CD4-positive, alpha-beta memory T cell (primary cell): ENCODE measurements around the gene MRPL58. TPM values are rescaled to one million over a fixed set of nuclear protein-coding genes. Genes with fewer than 3 reads are reported as not detected.
"Not testable (repeated sequence)": the region's sequence is repeated elsewhere in the genome, so short reads cannot be mapped to it uniquely, and the experiment has no call there.

Experiments used
- CTCF ChIA-PET: fragments of 350-600 bp; sonication (Branson Sonifier 250); formaldehyde crosslinking; loops from one replicate; lab custom pipeline; 2021; ENCODE audit warnings: inconsistent platforms; ENCODE audit not compliant: partially characterized antibody; lab: Charles Lee
- POLR2A ChIA-PET: fragments of 350-600 bp; sonication (Branson Sonifier 250); formaldehyde crosslinking; loops from one replicate; lab custom pipeline; 2021; ENCODE audit not compliant: partially characterized antibody; lab: Charles Lee
- DNase-seq, 5 donors: peaks; one replicate each; pipeline versions ENCODE4 v3.0.0 to v3.0.0-alpha.2; 2020 to 2022; ENCODE audit warnings: mixed read lengths in 1 of 5
- H3K27ac ChIP-seq: one replicate; pipeline ENCODE4 v1.7.0; 2013; ENCODE audit warnings: low read depth, low read length
- H3K27me3 ChIP-seq: 2 replicates; pipeline ENCODE4 v1.7.0; 2013; ENCODE audit warnings: mild to moderate bottlenecking, low read length, moderate library complexity; ENCODE audit not compliant: insufficient read depth
- H3K36me3 ChIP-seq: 2 replicates; pipeline ENCODE4 v1.7.0; 2013; ENCODE audit warnings: mild to moderate bottlenecking, low read length, moderate library complexity; ENCODE audit not compliant: insufficient read depth
- H3K4me1 ChIP-seq: 2 replicates; pipeline ENCODE4 v1.7.0; 2013; ENCODE audit warnings: mild to moderate bottlenecking, low read length, moderate library complexity; ENCODE audit not compliant: insufficient read depth
- H3K4me3 ChIP-seq, 2 donors: one replicate each; pipeline ENCODE4 v1.7.0; 2013; ENCODE audit warnings: low read length in 2 of 2, mild to moderate bottlenecking in 1 of 2
- H3K9me3 ChIP-seq, 2 donors: one replicate each; pipeline ENCODE4 v1.7.0; 2013; ENCODE audit warnings: low read length in 2 of 2, control low read depth in 1 of 2; ENCODE audit not compliant: control insufficient read depth in 1 of 2
- H3K27ac Mint-ChIP-seq, 7 donors: one replicate each; pipeline ENCODE4 v1.8.0; 2020 to 2021; ENCODE audit warnings: mixed read lengths in 7 of 7, mild to moderate bottlenecking in 6 of 7, inconsistent platforms in 3 of 7, moderate library complexity in 3 of 7
- H3K27me3 Mint-ChIP-seq, 2 donors: one replicate each; pipeline ENCODE4 v1.8.0; 2020 to 2021; ENCODE audit warnings: mixed read lengths in 2 of 2
- H3K36me3 Mint-ChIP-seq, 2 donors: one replicate each; pipeline ENCODE4 v1.8.0; 2020 to 2021; ENCODE audit warnings: mixed read lengths in 2 of 2, inconsistent platforms in 1 of 2, mild to moderate bottlenecking in 1 of 2
- H3K4me1 Mint-ChIP-seq, 4 donors: one replicate each; pipeline ENCODE4 v1.8.0; 2020 to 2021; ENCODE audit warnings: mixed read lengths in 4 of 4, mild to moderate bottlenecking in 1 of 4
- H3K4me3 Mint-ChIP-seq, 8 donors: one replicate each; pipeline ENCODE4 v1.8.0; 2020 to 2021; ENCODE audit warnings: mixed read lengths in 8 of 8, mild to moderate bottlenecking in 7 of 8, moderate library complexity in 6 of 8, inconsistent platforms in 3 of 8
- H3K9me3 Mint-ChIP-seq, 8 donors: one replicate each; pipeline ENCODE4 v1.8.0; 2020 to 2021; ENCODE audit warnings: mixed read lengths in 8 of 8, mild to moderate bottlenecking in 5 of 8, inconsistent platforms in 3 of 8, moderate library complexity in 1 of 8
- intact Hi-C: fragments of 100-400 bp; cut with micrococcal nuclease; formaldehyde crosslinking; loops from one replicate; pipeline ENCODE4 v1.15.1; 2023
- polyA plus RNA-seq, 2 donors: library from polyadenylated mRNA; unstranded; fragments of 300-500 nt; fragmentation: Illumina TruSeq; gene quantifications; one replicate each; pipeline ENCODE4 v1.2.3, GENCODE V29; 2021
- total RNA-seq, 2 experiments: library from RNA; stranded (reverse); gene quantifications; one replicate each; pipeline ENCODE4 v1.2.3, GENCODE V29; 2021

The MRPL58 gene
- total and polyA plus RNA-seq, 4 experiments from 2014 or later, result 22.6 to 62.2 (median 41.6) TPM

- no peak overlapping the region for H3K4me3 ChIP-seq
- Mint-ChIP-seq H3K4me3 (no peak overlapping the region), H3K36me3 (peaks cover 43 to 53% of the 10 kb centered on the region in 2 donors), H3K27ac (peak overlapping the region in 1 of 7 donors; percentile 57), H3K9me3 (peaks cover 0 to 2% (median 0%) of the 10 kb centered on the region in 8 donors), H3K4me1 (peaks cover 14 to 22% (median 17%) of the 10 kb centered on the region in 4 donors), H3K27me3 (no peaks in the 10 kb centered on the region)
- DNase-seq, result no peak
- peaks cover 45% of the 10 kb centered on the region for H3K36me3 ChIP-seq
- intact Hi-C loops, result no loop called here
- no peaks in the 10 kb centered on the region for H3K27me3 ChIP-seq
- ChIA-PET POLR2A (interaction anchor here (1.6 kb wide), 1 partner anchor 16 kb away, joined by 3 read pairs; no protein-coding TSS in a partner anchor), CTCF (interaction anchor here (1.3 to 2.0 kb wide), 2 partner anchors 47 to 59 kb away, joined by 3 to 8 read pairs; no protein-coding TSS in a partner anchor)
- no peak overlapping the region for H3K27ac ChIP-seq
- peaks cover 10% of the 10 kb centered on the region for H3K4me1 ChIP-seq
- no peaks in the 10 kb centered on the region for H3K9me3 ChIP-seq
Measured at GRCh38 chr17:75020331-75021110, 8.1 kb downstream of the MRPL58 start.

GRCh38 chr17:75024686-75025397 lies 12.4 kb downstream of the MRPL58 start:
- CTCF ChIA-PET, result interaction anchor here (0.9 to 3.4 kb wide), 3 partner anchors 12 to 64 kb away, joined by 3 to 18 read pairs (median 3); no protein-coding TSS in a partner anchor
- H3K36me3 ChIP-seq, result peaks cover 24% of the 10 kb centered on the region
- no peaks in the 10 kb centered on the region for H3K27me3 ChIP-seq
- intact Hi-C loops, result no loop called here
- H3K9me3 ChIP-seq, result no peaks in the 10 kb centered on the region
- POLR2A ChIA-PET, result interaction anchor here (1.2 to 3.3 kb wide), 6 partner anchors 7 to 147 kb away, joined by 3 to 32 read pairs (median 4); partner anchors contain the start of genes ATP5PD, KCTD2 and MRPL58
- peaks cover 0 to 3% (median 0%) of the 10 kb centered on the region in 8 donors for H3K9me3 Mint-ChIP-seq
- peaks cover 10 to 19% (median 14%) of the 10 kb centered on the region in 4 donors for H3K4me1 Mint-ChIP-seq
- H3K4me1 ChIP-seq, result peaks cover 11% of the 10 kb centered on the region
- no peaks in the 10 kb centered on the region for H3K27me3 Mint-ChIP-seq
- no peak overlapping the region for H3K27ac ChIP-seq
- H3K4me3 ChIP-seq, result no peak overlapping the region
- H3K27ac Mint-ChIP-seq, result peak overlapping the region in 5 of 7 donors; percentile 36 to 86 (median 77)
- peaks cover 27 to 28% of the 10 kb centered on the region in 2 donors for H3K36me3 Mint-ChIP-seq
- DNase-seq, result peak; percentile 29 to 56 (median 41)
- peak overlapping the region in 5 of 8 donors; percentile 59 to 73 (median 70) for H3K4me3 Mint-ChIP-seq

GRCh38 chr17:75025398-75025734 lies 12.9 kb downstream of the MRPL58 start:
- H3K9me3 ChIP-seq, H3K4me3 ChIP-seq, H3K27ac ChIP-seq, H3K27me3 Mint-ChIP-seq, intact Hi-C loops, DNase-seq, H3K9me3 Mint-ChIP-seq, H3K27me3 ChIP-seq: not testable (repeated sequence)
- Mint-ChIP-seq H3K27ac (peak overlapping the region in 6 of 7 donors; percentile 3 to 86 (median 58)), H3K36me3 (peaks cover 25 to 26% of the 10 kb centered on the region in 2 donors), H3K4me3 (peak overlapping the region in 5 of 8 donors; percentile 59 to 73 (median 70)), H3K4me1 (peaks cover 10 to 21% (median 15%) of the 10 kb centered on the region in 4 donors)
- Histone ChIP-seq H3K4me1 (peaks cover 11% of the 10 kb centered on the region), H3K36me3 (peaks cover 19% of the 10 kb centered on the region)
- POLR2A ChIA-PET, result interaction anchor here (1.1 to 3.3 kb wide), 6 partner anchors 10 to 147 kb away, joined by 3 to 32 read pairs (median 4); partner anchors contain the start of genes ATP5PD, CDR2L, KCTD2 and MRPL58
- CTCF ChIA-PET, result interaction anchor here (0.9 to 3.4 kb wide), 3 partner anchors 11 to 64 kb away, joined by 3 to 18 read pairs (median 3); no protein-coding TSS in a partner anchor

GRCh38 chr17:75026650-75027049 lies 14.2 kb downstream of the MRPL58 start:
- Mint-ChIP-seq H3K4me1 (peaks cover 10 to 29% (median 20%) of the 10 kb centered on the region in 4 donors), H3K36me3 (peaks cover 14% of the 10 kb centered on the region in 2 donors), H3K27ac (peak overlapping the region in 2 of 7 donors; percentile 30 to 47)
- H3K4me1 ChIP-seq, result peaks cover 11% of the 10 kb centered on the region
- H3K9me3 Mint-ChIP-seq, H3K27me3 ChIP-seq, H3K4me3 Mint-ChIP-seq, H3K4me3 ChIP-seq, intact Hi-C loops, H3K27ac ChIP-seq, H3K9me3 ChIP-seq, H3K27me3 Mint-ChIP-seq, DNase-seq, H3K36me3 ChIP-seq: not testable (repeated sequence)
- CTCF ChIA-PET, result interaction anchor here (3.6 kb wide), 1 partner anchor 65 kb away, joined by 9 read pairs; no protein-coding TSS in a partner anchor
- POLR2A ChIA-PET, result interaction anchor here (1.5 kb wide), 1 partner anchor 39 kb away, joined by 3 read pairs; the partner anchor contains the start of gene CDR2L

- intact Hi-C loops, result loop anchor here (5.0 kb wide), 1 partner anchor 158 kb away; the partner anchor contains the start of gene FDXR
Measured at GRCh38 chr17:75030161-75030560, 17.7 kb downstream of the MRPL58 start.

GRCh38 chr17:75031972-75032719 lies 19.7 kb downstream of the MRPL58 start:
- no peaks in the 10 kb centered on the region for H3K36me3 ChIP-seq
- no peaks in the 10 kb centered on the region for H3K9me3 ChIP-seq
- peak overlapping the region in 1 of 2 donors; percentile 20 for H3K4me3 ChIP-seq
- ChIA-PET POLR2A (interaction anchor here (1.0 to 2.3 kb wide), 8 partner anchors 8 to 257 kb away, joined by 3 to 22 read pairs (median 4); partner anchors contain the start of genes ATP5PD, HID1, KCTD2 and MRPL58), CTCF (interaction anchor here (0.9 to 1.9 kb wide), 6 partner anchors 9 to 171 kb away, joined by 3 to 17 read pairs (median 6); partner anchors contain the start of gene MRPL58)
- peak overlapping the region; percentile 97 to 100 (median 100) for H3K27ac Mint-ChIP-seq
- intact Hi-C loops, result loop anchor here (2.0 to 5.0 kb wide), 3 partner anchors 15 to 160 kb away; partner anchors contain the start of genes ATP5PD, CDR2L, FDXR and KCTD2
- peaks cover 28 to 64% (median 50%) of the 10 kb centered on the region in 4 donors for H3K4me1 Mint-ChIP-seq
- peaks cover 0 to 26% (median 0%) of the 10 kb centered on the region in 8 donors for H3K9me3 Mint-ChIP-seq
- no peaks in the 10 kb centered on the region for H3K27me3 ChIP-seq
- H3K4me3 Mint-ChIP-seq, result peak overlapping the region; percentile 79 to 90 (median 83)
- peak overlapping the region; percentile 70 for H3K27ac ChIP-seq
- H3K36me3 Mint-ChIP-seq, result peaks cover 0 to 27% of the 10 kb centered on the region in 2 donors
- peak; percentile 58 to 82 (median 68) for DNase-seq
- H3K4me1 ChIP-seq, result peaks cover 51% of the 10 kb centered on the region
- H3K27me3 Mint-ChIP-seq, result peaks cover 0 to 14% of the 10 kb centered on the region in 2 donors

More at GRCh38 chr17:75030161-75030560, 17.7 kb downstream of the MRPL58 start:
- no peak overlapping the region for H3K4me3 Mint-ChIP-seq
- H3K27ac Mint-ChIP-seq, result peak overlapping the region; percentile 2 to 99 (median 44)
- H3K9me3 ChIP-seq, result no peaks in the 10 kb centered on the region
- H3K27me3 ChIP-seq, result no peaks in the 10 kb centered on the region
- no peak for DNase-seq
- no peak overlapping the region for H3K27ac ChIP-seq
- H3K27me3 Mint-ChIP-seq, result peaks cover 0 to 9% of the 10 kb centered on the region in 2 donors
- H3K36me3 ChIP-seq, result no peaks in the 10 kb centered on the region
- H3K4me1 ChIP-seq, result peaks cover 39% of the 10 kb centered on the region
- peaks cover 0 to 20% of the 10 kb centered on the region in 2 donors for H3K36me3 Mint-ChIP-seq
- H3K4me3 ChIP-seq, result no peak overlapping the region
- ChIA-PET CTCF (interaction anchor here (0.6 to 1.2 kb wide), 2 partner anchors 10 to 84 kb away, joined by 3 read pairs; no protein-coding TSS in a partner anchor), POLR2A (interaction anchor here (2.3 kb wide), 1 partner anchor 17 kb away, joined by 16 read pairs; the partner anchor contains the start of genes ATP5PD and KCTD2)
- peaks cover 0 to 21% (median 0%) of the 10 kb centered on the region in 8 donors for H3K9me3 Mint-ChIP-seq
- peaks cover 23 to 56% (median 41%) of the 10 kb centered on the region in 4 donors for H3K4me1 Mint-ChIP-seq
